Activated CD4-positive, CD25-positive, alpha-beta regulatory T cell (primary cell): ENCODE measurements around the gene DPYD.

Experiments
- DNase-seq, 4 experiments: peaks; one replicate each; lab custom pipeline; 2025; lab: John Stamatoyannopoulos, UW

Gene DPYD

GRCh38 chr1:97433094-97433823 is 487.6 kb downstream of the DPYD start:
- DNase-seq = no peak

GRCh38 chr1:97427371-97427770 is 493.5 kb downstream of the DPYD start:
- no peak for DNase-seq

- no peak for DNase-seq
These were observed 496.6 kb downstream of the DPYD start for GRCh38 chr1:97424209-97424608.

- DNase-seq = no peak
These were observed 497.4 kb downstream of the DPYD start for GRCh38 chr1:97423403-97423802.

GRCh38 chr1:97417661-97418060 is 503.2 kb downstream of the DPYD start:
- no peak for DNase-seq

- no peak for DNase-seq
These were observed 506.0 kb downstream of the DPYD start for GRCh38 chr1:97414682-97415312.

GRCh38 chr1:97412737-97413136 is 508.1 kb downstream of the DPYD start:
- no peak for DNase-seq

- no peak for DNase-seq
These were observed 508.7 kb downstream of the DPYD start for GRCh38 chr1:97412166-97412565.

GRCh38 chr1:97396463-97396862 is 524.4 kb downstream of the DPYD start:
- DNase-seq = no peak

- DNase-seq = no peak
These were observed 528.1 kb downstream of the DPYD start for GRCh38 chr1:97392701-97393100.

GRCh38 chr1:97385536-97386277 is 535.1 kb downstream of the DPYD start:
- DNase-seq = no peak

- DNase-seq = no peak
These were observed 536.4 kb downstream of the DPYD start for GRCh38 chr1:97384294-97384968.

- DNase-seq = no peak
These were observed 537.0 kb downstream of the DPYD start for GRCh38 chr1:97383797-97384196.

- no peak for DNase-seq
These were observed 538.6 kb downstream of the DPYD start for GRCh38 chr1:97382206-97382605.

GRCh38 chr1:97379387-97380075 is 541.3 kb downstream of the DPYD start:
- no peak for DNase-seq

- no peak for DNase-seq
These were observed 542.2 kb downstream of the DPYD start for GRCh38 chr1:97378596-97378995.

- DNase-seq = no peak
These were observed 543.3 kb downstream of the DPYD start for GRCh38 chr1:97377432-97378034.

GRCh38 chr1:97373000-97373399 is 547.8 kb downstream of the DPYD start:
- no peak for DNase-seq

- DNase-seq = no peak
These were observed 548.3 kb downstream of the DPYD start for GRCh38 chr1:97372531-97372930.

- no peak for DNase-seq
These were observed 552.5 kb downstream of the DPYD start for GRCh38 chr1:97368296-97368695.

GRCh38 chr1:97366984-97367383 is 553.9 kb downstream of the DPYD start:
- DNase-seq = no peak

GRCh38 chr1:97365026-97365425 is 555.8 kb downstream of the DPYD start:
- DNase-seq = no peak
